GM18909 (cell line): ENCODE data around the gene RHOT1.
"Not testable (repeated sequence)": the region's sequence is repeated elsewhere in the genome, so short reads cannot be mapped to it uniquely, and the experiment has no call there.

Source experiments
- ATAC-seq: cut with Tn5 transposase; IDR thresholded peaks from one replicate; pipeline ENCODE4 v1.9.1; 2021; ENCODE audit warnings: mild to moderate bottlenecking; ENCODE audit not compliant: unreplicated experiment, poor library complexity

Gene RHOT1

DNA sequence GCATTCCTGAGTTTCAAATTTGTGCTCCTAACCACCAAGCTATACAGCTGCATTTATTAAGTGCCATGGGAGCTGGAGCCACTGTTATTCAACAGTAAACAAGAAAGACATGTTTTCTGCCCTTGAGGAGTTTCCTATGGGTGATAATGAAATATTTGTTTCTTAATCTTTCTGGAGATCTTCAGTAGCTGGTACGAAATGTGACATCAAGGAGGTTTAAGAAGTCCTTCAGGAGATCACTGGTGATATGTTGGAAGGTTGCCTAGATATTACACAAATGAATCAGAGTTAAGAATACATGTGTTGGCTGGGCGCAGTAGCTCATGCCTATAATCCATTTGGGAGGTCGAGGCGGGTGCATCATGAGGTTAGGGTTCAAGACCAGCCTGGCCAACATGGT lies 14.9 kb downstream of the RHOT1 start:
- ATAC-seq, result no peak

DNA sequence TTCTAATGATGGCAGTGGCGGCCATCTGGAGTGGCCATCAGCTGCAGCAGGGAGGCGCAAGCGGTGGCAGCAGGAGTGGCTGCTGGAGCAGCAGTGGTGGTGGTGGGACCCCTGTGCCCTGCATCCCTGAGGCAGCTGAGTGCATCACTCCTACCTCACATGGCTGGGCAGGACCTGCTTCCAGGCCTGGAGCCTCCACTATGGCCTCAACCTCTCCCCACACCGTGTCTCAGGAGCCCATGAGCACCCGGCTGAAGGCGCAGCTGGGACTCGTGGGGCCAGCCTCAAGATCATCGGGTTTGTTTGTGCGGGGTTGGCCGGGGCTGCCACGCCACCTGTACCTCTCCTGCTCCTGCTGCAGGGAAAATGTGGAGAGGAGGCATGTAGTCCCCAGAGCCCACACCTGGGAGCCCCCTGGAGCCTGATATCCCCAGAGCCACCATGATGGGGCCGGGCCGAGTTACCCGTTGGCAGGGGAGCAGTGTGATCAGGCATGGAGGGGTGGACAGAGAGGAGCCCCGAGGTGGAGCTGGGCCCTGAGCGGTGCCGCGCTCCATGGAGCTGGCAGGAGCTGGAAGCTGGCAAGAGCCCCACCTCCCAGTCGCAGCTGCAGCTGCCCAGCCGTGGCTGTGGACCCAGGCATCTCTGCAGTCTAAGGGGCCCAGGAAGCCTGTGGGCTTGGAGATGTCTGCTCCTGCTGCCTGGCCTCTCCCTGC lies 16.7 kb downstream of the RHOT1 start:
- ATAC-seq, result no peak

DNA sequence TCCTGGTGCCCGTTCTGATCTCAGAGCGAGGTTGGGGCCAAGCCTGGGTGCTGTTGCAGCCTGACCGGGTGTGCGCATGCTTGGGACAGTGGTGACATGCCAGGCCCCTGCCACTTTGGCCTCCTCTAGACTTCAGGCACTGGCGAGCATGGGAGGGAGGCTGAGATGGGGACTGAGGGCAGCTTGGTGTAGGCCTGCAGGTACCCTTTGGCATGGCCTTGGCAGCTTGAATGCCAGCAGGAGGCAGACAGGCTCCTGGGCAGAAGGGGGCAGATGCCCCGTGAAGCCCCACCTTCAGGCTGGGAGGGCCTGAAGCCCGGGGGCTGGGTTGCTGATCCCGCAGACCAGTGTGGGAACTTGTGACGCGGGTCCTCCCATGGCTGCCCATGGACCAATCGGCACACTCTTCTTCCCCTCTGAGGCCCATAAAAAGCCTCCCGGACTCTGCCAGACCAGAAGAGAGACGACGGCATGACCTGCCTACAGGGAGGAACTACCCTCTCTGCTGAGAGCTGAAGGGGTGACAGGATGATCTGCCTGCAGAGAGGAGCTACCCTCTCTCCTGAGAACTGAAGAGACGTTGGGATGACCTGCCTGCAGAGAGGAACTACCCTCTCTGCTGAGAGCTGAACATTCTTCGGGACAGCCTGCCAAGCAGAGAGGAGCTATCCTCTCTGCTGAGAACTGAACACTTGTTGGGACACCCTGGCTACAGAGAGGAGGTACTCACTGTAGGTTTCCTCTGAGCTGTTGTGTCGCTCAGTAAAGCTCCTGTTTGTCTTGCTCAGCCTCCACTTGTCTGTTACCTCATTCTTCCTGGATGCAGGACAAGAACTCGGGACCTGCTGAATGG lies 17.5 kb downstream of the RHOT1 start:
- no peak for ATAC-seq

DNA sequence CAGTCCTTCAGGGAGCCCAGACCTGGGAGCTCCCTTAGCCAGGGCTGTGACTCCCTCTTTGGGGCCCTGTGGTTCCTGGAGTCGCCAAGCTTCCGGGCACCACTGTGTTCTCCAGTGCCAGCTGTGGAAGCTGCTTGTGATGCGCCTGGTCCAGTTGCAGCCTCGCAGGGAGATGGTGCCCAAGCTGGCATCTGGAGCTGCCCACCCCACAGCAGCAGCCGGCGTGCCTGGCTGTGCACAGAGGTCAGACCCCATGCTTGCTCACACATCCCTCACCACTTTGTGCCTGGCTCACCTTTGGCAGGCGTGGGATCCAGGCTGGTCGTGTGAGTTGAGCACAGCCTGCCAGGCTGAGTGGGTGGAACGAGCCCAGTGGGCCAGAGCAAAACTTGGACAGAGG lies 18.2 kb downstream of the RHOT1 start:
- no peak for ATAC-seq

DNA sequence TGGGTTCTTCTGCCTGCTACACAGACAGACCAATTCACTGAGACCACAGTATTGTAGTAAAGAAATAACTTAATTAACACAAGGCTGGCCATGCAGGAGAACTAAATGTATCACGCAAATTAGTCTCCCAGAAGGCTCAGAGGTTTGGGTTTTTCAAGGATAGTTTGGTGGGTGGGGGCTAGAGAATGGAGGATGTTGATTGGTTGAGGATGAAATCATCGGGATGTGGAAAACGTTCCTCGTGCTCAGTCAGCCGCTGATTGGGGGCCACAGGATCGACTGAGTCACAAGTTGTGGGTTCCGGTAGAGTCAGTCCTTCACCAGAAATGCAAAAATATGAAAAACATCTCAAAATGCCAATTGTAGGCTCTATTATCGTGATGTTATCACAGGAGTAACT lies 18.7 kb downstream of the RHOT1 start:
- ATAC-seq, result no peak

DNA sequence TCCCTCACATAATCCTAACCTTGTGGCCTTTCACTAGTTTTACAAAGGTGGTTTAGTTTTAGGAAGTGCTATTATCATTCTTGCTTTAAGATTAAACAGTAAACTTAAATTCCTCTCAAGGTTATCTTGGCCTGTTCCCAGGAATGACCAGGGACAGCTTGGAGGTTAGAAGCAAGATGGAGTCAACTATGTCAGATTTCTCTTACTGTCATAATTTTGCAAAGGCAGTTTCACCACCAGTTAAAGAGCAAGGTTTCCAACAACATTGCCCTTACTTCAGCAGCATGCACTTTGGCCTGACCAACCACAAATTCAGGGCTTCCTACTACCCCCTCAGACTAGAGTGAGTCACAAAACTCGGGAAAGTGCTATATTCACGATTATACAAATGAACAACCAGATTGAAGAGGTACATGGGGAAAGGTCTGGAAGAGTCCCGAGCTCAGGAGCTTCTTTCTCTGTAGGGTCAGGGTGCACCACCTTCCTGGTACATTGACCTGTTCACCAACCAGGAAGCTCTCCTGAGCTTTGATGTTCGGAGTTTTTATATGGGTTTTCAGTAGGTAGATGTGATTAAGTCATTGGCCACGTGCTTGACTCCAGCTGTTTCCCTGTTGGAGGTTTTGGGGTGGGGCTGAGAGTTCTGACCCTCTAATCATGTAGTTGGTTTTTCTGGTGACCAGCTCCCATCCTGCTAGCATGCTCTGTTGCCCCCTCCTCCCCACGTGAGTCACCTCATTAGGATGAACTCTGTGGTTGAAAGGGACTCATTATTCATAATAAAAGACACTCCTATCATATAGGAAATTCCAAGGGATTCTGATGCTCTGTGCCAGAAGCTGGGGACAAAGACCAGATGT lies 19.4 kb downstream of the RHOT1 start:
- ATAC-seq, result no peak

DNA sequence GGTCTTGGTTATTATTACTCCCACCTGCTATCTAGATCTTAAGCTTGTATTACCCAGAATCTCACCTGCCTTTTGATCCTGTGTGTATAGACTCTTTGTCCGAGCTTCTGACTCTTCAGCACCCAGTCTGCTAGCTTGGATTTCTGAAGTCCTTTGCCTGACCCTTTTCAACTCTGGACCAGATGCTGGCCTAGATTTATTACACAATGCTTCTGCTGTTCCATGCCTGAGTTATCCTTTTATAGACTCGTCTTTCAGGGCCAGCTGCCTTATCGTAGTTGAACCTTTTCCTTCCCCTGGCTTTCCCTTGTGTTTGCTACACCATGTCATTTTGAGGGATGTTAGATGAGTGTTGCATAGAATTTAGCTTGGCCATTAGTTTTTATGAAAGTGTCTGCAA lies 32.6 kb downstream of the RHOT1 start:
- no peak for ATAC-seq

DNA sequence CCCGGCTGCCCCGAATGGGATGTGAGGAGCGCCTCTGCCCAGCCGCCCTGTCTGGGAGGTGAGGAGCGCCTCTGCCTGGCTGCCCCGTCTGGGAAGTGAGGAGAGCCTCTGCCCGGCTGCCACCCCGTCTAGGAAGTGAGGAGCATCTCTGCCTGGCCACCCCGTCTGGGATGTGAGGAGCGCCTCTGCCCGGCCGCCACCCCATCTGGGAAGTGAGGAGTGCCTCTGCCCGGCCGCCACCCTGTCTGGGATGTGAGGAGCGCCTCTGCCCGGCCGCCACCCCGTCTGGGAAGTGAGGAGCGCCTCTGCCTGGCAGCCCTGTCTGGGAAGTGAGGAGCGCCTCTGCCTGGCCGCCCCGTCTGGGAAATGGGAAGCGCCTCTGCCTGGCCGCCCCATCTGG lies 36.4 kb downstream of the RHOT1 start:
- not testable (repeated sequence) for ATAC-seq

DNA sequence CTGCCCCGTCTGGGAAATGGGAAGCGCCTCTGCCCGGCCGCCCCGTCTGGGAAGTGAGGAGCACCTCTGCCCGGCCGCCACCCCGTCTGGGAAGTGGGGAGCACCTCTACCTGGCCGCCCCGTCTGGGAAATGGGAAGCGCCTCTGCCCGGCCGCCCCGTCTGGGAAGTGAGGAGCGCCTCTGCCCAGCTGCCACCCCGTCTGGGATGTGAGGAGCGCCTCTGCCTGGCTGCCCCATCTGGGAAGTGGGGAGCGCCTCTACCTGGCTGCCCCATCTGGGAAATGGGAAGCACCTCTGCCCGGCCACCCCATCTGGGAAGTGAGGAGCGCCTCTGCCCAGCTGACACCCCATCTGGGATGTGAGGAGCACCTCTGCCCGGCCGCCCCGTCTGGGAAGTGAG lies 36.8 kb downstream of the RHOT1 start:
- ATAC-seq, result not testable (repeated sequence)

DNA sequence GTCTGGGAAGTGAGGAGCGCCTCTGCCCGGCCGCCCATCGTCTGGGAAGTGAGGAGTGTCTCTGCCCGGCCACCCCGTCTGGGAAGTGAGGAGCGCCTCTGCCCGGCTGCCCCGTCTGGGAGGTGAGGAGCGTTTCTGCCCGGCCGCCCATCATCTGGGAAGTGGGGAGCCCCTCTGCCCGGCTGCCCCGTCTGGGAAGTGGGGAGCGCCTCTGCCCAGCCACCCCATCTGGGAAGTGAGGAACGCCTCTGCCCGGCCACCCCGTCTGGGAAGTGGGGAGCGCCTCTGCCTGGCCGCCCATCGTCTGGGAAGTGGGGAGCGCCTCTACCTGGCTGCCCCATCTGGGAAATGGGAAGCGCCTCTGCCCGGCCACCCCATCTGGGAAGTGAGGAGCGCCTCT lies 37.2 kb downstream of the RHOT1 start:
- not testable (repeated sequence) for ATAC-seq

DNA sequence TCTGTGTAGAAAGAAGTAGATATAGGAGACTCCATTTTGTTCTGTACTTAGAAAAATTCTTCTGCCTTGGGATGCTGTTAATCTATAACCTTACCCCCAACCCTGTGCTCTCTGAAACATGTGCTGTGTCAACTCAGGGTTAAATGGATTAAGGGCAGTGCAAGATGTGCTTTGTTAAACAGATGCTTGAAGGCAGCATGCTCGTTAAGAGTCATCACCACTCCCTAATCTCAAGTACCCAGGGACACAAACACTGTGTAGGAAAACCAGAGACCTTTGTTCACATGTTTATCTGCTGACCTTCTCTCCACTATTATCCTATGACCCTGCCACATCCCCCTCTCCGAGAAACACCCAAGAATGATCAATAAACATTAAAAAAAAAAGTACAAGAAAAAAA lies 38.0 kb downstream of the RHOT1 start:
- ATAC-seq, result not testable (repeated sequence)

DNA sequence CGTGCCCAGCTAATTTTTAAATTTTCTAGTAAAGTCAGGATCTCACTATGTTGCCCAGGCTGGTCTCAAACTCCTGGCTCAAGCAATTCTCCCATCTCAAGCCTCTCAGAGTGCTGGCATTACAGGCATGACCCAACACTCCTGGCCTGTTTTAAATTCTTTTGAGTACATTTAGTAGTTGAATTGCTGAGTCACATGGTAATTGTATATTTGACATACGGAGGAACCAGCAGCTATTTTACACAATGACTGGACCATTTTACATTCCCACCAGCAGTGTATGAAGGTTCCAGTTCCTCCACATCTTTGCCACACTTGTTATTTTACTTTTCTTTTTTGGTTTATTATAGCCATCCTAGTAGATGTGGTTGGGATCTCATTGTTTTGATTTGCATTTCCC lies 43.6 kb downstream of the RHOT1 start:
- ATAC-seq, result no peak

DNA sequence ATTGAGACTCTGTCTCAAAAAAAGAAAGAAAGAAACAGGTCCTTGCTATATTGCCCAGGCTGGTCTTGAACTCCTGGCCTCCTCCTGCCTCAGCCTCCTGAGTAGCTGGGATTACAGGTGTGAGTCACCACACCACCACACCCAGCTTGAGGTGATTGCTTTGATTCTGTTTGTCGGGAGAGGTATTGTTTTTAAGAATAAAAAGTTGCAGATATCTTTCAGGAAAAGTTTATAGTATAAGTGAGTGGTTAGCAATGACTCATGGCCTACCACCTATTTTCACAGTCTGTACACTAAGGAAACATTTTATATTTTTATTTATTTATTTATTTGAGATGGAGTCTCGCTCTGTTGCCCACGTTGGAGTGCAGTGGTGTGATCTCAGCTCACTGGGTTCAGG lies 45.0 kb downstream of the RHOT1 start:
- ATAC-seq, result no peak

DNA sequence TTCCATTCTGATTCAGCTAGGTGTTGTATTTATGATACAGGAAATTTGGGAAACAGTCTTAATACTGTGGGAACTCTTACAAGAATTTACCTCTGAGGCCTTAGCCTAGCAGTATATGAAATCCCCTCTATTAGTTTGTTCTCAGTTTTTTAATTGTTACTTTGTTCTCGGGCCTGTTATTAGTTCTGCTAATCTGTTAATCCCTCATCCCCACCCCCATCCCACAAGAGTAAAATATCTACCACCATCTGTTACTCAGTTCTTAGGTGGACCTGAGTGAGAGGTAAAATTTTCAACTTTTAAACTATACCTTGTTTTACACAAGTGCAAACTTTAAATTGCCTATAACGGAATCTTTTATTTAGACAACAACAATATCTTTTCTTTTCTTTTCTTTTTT lies 47.0 kb downstream of the RHOT1 start:
- no peak for ATAC-seq

DNA sequence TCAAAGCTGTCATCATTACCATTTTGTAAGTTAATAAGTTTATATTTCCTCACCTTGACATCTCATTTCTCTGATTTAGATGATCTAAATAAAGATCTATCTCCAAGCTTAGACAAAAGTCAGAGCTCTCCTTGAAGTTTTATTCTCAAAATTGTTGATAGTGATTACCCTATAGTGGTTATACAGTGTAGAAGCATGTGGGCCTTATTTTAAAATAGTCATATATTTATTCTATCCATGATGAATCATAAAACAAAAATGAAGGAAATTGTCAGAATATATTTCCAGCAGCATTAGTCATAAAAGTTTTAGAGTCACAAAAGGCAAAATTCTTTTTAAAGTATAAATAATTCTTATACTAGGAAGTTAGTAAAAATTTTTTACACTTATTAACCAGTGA lies 49.0 kb downstream of the RHOT1 start:
- no peak for ATAC-seq

DNA sequence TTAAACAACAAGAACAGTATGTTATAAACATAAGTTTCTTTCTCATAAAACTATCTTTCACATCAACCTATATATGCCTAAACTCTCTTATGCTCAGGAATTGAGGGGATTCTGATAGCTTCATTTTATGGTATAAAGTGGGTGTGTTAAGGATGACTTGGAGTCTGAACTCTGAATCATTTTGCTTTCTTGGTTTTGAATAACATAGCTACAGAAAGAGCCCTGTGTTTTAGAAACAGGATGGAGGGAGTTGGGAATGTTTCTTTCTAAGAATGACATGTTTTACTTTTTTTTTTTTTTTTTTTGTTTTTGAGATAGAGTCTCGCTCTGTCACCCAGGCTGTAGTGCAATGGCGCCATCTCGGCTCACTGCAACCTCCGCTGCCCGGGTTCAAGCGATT lies 50.1 kb downstream of the RHOT1 start:
- ATAC-seq, result no peak

DNA sequence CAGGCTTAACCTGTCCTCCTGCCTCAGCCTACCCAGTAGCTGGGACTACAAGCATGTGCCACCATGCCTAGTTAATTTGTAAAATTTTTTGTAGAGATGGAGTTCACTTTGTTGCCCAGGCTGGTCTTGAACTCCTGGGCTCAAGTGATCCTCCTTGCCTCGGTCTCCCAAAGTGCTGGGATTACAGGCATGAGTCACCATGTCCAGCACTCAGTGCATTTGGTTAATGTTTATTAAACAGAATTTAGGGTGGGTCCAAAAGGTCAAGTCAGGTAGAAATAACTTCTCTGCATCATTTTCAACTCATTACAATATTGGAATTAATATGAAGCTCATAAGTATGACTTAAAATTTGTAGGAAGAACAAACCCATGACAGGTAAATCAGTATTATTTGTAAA lies 55.7 kb downstream of the RHOT1 start:
- ATAC-seq, result no peak

DNA sequence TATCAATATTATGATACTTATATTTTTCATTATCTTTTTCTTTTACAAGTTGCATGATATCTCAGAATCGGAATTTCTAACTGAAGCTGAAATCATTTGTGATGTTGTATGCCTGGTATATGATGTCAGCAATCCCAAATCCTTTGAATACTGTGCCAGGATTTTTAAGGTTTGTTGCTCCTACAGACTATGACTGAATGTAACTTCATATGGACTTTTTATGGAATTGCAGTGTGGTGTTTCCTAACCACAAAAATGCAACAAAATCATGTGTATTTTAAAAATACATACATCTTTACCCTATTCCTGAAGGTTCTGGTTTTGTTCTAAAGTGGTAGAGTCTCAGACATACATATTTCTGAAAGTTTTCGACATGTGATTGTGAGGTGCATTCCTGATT lies 64.6 kb downstream of the RHOT1 start:
- ATAC-seq, result no peak

DNA sequence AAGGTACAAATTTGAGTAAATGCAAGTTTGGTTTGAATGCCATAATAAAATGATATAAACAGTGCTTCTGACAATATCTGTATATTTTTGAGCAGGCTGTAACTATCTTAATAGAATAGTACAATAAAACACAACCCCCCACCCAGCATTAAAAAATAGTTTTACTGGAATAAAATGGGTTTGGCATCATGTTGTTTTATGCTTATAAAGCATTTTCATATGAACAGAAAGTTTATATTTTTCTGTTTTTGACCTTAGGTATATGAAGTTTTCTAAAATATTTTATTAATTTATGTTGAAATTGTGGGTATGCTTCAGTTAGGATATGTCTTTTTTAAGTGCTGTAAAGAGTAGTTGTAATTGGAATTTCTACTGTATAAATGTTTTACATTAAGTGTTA lies 66.1 kb downstream of the RHOT1 start:
- no peak for ATAC-seq

DNA sequence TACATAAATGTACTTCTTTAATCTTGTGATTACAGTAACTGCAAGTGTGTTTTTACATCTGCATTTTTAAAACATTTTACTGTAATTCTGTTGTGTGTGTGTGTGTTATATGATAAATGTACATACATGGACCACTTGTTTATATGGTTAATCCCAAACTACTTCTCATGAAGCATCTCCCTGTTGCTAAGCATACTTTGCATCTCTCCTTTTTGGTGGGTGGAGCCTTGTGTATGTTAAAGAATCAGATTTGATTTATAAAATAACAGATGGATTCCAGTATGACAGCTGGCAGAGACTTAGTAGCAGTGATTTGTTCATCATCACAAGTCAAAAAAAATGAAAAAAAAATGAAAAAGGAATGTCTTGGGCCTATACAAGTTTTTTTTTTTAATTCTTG lies 67.3 kb downstream of the RHOT1 start:
- ATAC-seq, result no peak

DNA sequence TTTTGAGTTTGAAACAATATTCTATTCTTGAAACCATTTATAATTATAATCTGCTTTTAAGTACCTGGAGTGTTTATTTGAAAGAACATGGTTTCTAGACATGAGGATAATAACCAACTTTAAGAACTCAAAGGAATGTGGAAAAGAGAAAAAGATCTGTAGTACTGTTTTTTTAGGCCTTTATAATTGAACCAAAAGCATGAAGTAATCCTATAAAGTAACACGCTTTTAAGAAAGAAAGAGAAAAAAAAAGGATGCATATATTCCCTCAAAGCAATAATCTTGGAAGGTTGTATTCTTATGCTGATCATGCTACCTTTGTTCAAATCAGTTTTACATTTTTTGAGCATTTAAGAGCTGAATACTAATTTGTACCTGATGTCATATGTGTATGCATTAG lies 69.4 kb downstream of the RHOT1 start:
- no peak for ATAC-seq
